Kidney epithelial cell (primary cell): ENCODE data around the gene GLI1. TPM values are rescaled to one million over a fixed set of nuclear protein-coding genes. Genes with fewer than 3 reads are reported as not detected.
"Not testable (repeated sequence)": the region's sequence is repeated elsewhere in the genome, so short reads cannot be mapped to it uniquely, and the experiment has no call there.

Experiments
- DNase-seq: peaks from one replicate; pipeline ENCODE4 v3.0.0-alpha.2; 2010; ENCODE audit warnings: low read depth
- H3K27me3 ChIP-seq: 2 replicates; pipeline ENCODE4 v1.6.0; 2011; ENCODE audit warnings: low read length; ENCODE audit not compliant: control insufficient read depth, insufficient read depth
- H3K36me3 ChIP-seq: 2 replicates; pipeline ENCODE4 v1.5.1; 2011; ENCODE audit warnings: low read length; ENCODE audit not compliant: control insufficient read depth, insufficient read depth
- H3K4me3 ChIP-seq: 2 replicates; pipeline ENCODE4 v1.5.1; 2011; ENCODE audit warnings: low read depth, mild to moderate bottlenecking, control low read depth, low read length
- CTCF ChIP-seq: IDR thresholded peaks from 2 replicates; pipeline ENCODE4 v1.5.1; 2011; ENCODE audit warnings: mild to moderate bottlenecking, moderate library complexity, low read length, control low read depth, inconsistent platforms; ENCODE audit not compliant: insufficient read depth, poor library complexity, severe bottlenecking
- total RNA-seq: library from RNA; depleted of rRNA; stranded (reverse); fragments of >200 nt; gene quantifications from 2 replicates; pipeline ENCODE4 v1.2.3, GENCODE V29; 2015

Gene GLI1
- total RNA-seq, 1 donor from 2014 or later: 1.6 TPM

- no peak for DNase-seq
- Histone ChIP-seq H3K36me3 (no peaks in the 10 kb centered on the region), H3K4me3 (no peak overlapping the region), H3K27me3 (no peaks in the 10 kb centered on the region)
- no peak for TF ChIP-seq CTCF
Observed at GRCh38 chr12:57438400-57438799, 21.2 kb upstream of the GLI1 start.

- Histone ChIP-seq H3K27me3 (no peaks in the 10 kb centered on the region), H3K4me3 (no peak overlapping the region), H3K36me3 (no peaks in the 10 kb centered on the region)
- no peak for DNase-seq
- no peak for TF ChIP-seq CTCF
Observed at GRCh38 chr12:57439762-57440266, 19.8 kb upstream of the GLI1 start.

GRCh38 chr12:57441393-57441792, 18.2 kb upstream of the GLI1 start:
- not testable (repeated sequence) for H3K27me3 ChIP-seq, DNase-seq, H3K36me3 ChIP-seq, H3K4me3 ChIP-seq

GRCh38 chr12:57441846-57442427, 17.6 kb upstream of the GLI1 start:
- no peak overlapping the region for H3K4me3 ChIP-seq
- H3K36me3 ChIP-seq: no peaks in the 10 kb centered on the region
- no peaks in the 10 kb centered on the region for H3K27me3 ChIP-seq
- no peak for DNase-seq
- no peak for TF ChIP-seq CTCF

GRCh38 chr12:57444337-57444736, 15.2 kb upstream of the GLI1 start:
- not testable (repeated sequence) for H3K27me3 ChIP-seq, H3K36me3 ChIP-seq, H3K4me3 ChIP-seq, DNase-seq

GRCh38 chr12:57444744-57445143, 14.8 kb upstream of the GLI1 start:
- Histone ChIP-seq H3K27me3 (no peaks in the 10 kb centered on the region), H3K4me3 (no peak overlapping the region), H3K36me3 (no peaks in the 10 kb centered on the region)
- no peak for DNase-seq
- no peak for TF ChIP-seq CTCF

GRCh38 chr12:57446292-57446960, 13.2 kb upstream of the GLI1 start:
- Histone ChIP-seq H3K36me3 (no peaks in the 10 kb centered on the region), H3K4me3 (no peak overlapping the region), H3K27me3 (no peaks in the 10 kb centered on the region)
- TF ChIP-seq CTCF: no peak
- DNase-seq: no peak
